Activated naive CD4-positive, alpha-beta T cell (primary cell): ENCODE data around the gene IL17REL.
A peak's percentile ranks its signal among the peaks of the same experiment; 100 is the strongest.

Experiments used
- DNase-seq, 4 experiments: peaks; one replicate each; lab custom pipeline; 2025; lab: John Stamatoyannopoulos, UW

The IL17REL gene

GRCh38 chr22:50002791-50003190 lies 9.8 kb downstream of the IL17REL start:
- DNase-seq, result no peak

GRCh38 chr22:50001388-50002231 lies 11.0 kb downstream of the IL17REL start:
- DNase-seq, result no peak

- DNase-seq, result no peak
Measured at GRCh38 chr22:50000587-50001387, 11.8 kb downstream of the IL17REL start.

DNA sequence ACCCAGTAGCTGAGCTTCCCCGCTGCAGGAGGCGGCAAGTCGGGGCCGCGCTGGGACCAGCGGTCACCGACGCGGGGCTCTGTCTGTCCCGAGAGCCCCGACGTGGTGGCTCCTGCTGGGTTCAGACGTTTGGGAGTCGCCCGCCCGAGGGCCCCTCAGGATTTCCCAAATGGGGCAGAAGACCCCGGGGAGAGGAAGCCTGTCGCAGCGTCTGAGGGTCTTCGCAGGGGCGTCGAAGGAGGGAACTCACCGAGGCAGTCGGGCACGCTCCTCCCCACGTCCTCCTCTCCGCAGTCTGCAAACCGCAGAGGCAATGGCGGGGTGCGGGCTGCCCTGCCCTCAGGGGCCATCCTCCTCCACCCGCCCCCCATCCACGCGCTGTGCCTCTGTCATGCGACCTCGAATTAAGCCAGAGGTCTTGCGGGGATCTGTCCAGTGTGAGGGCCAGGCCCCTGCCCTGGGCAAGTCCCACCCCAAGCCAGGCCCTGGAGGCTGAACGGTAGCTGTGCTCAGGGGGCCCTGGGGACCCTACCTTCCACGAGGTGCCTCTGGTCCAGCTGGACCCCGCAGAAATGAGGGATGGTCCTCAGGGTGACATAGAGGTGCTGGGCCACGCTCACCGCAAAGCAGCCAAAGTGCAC lies 12.5 kb downstream of the IL17REL start:
- no peak for DNase-seq

DNA sequence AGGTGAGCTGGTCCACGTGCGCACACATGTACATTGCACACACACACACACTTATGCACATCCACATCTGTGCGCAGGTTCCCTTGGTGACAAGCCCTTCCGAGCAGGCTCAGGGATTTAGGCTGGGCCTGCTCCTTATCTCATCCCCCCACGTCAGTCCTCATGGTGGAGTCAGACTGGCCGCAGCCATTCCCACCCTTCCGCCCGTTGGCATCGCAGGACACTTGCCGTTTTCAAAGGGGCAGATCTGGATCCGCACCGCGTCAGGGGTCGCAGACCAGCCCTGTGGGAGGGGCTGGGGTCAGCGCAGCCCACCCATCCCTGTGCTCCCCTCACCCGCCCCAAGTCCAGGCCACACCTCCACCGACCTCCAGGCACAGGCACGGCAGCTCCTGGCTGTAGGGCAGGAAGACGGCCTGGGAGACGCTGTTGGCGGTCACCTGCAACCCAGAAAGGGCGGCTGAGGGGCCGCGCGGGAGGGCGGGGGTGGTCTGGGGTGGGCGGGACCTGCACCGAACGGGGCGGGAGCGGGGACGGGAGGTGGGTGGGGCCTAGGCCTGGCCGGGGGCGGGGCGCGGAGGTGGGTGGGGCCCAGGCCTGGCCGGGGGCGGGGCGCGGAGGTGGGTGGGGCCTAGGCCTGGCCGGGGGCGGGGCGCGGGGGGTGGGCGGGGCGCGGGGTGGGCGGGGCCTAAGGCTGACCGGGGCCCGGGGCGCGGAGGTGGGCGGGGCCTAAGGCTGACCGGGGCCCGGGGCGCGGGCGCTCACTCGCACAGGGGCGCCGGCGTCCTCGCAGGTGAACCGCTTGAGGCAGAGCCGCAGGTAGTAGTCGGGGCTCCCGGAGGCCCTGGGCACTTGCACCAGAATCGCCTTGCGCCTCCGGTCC lies 13.3 kb downstream of the IL17REL start:
- peak in 1 of 4 experiments; percentile 37 for DNase-seq

DNA sequence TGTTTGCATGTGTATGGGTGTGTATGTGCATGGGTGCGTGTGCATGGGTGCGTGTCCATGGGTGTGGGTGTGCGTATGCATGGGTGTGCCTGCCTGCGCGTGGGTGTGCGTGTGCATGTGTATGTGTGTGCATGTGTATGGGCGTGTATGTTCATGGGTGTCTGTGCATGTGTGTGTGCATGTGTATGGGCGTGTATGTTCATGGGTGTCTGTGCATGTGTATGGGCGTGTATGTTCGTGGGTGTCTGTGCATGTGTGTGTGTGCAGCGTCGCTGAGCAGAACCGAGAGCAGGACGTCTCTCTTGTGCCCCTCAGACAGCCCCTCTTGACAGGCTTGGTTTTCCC lies 13.9 kb downstream of the IL17REL start:
- DNase-seq, result no peak

GRCh38 chr22:49997932-49998717 lies 14.4 kb downstream of the IL17REL start:
- no peak for DNase-seq

- no peak for DNase-seq
Measured at GRCh38 chr22:49997251-49997599, 15.3 kb downstream of the IL17REL start.

- DNase-seq, result no peak
Measured at GRCh38 chr22:49996518-49997250, 15.9 kb downstream of the IL17REL start.

GRCh38 chr22:49996119-49996517 lies 16.4 kb downstream of the IL17REL start:
- DNase-seq, result no peak

DNA sequence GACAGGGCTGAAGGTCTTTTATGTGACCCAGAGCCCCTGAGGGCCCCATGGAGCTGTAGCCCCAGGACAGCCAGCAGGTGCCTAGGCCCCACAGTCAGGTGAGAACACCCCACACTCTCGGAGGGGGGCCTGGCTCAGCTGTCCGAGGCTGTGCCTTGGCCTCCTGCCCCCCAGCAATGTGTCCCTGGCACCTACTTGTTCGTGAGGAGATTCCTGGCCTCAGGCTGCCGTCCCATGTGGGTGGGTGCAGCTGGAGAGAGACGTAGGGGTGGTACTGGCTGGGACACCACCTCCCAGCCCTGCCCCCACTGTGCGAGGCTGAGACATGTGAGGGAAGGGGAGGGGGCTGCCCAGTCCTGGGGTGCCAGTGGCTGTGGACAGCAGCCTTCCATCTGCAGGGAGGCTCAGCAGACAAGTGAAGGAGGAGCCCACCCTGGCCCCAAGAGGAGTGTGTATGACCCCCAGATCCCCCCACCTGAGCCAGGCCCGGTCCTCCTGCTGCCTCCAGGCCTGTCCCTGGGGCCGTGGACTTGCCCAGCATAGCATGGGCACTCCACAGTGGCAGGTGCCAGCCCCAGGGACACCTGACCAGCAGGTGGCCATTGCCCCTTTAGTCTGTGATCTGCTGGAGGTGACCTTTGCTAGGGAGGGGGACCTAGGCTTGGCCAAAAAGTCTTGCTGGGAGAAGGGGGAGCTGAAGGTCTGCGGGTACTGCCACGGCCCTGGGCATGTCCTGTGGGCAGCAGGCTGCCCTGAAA lies 17.0 kb downstream of the IL17REL start:
- no peak for DNase-seq

DNA sequence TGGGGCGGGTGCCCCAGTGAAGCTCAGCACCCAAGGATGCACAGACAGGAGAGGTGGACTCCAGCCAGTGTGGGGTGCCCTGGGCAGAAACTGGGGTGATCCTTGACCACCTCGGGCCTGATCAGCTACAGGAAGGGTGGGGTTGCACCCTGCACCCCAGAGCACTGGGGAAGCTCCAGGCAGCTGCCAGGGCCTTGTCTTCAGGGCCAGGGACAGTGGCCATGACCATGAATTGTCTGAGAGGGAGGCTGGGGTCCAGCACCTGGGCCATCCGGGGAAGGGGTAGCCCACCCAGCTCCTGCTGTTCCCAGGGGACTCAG lies 17.6 kb downstream of the IL17REL start:
- DNase-seq, result no peak

DNA sequence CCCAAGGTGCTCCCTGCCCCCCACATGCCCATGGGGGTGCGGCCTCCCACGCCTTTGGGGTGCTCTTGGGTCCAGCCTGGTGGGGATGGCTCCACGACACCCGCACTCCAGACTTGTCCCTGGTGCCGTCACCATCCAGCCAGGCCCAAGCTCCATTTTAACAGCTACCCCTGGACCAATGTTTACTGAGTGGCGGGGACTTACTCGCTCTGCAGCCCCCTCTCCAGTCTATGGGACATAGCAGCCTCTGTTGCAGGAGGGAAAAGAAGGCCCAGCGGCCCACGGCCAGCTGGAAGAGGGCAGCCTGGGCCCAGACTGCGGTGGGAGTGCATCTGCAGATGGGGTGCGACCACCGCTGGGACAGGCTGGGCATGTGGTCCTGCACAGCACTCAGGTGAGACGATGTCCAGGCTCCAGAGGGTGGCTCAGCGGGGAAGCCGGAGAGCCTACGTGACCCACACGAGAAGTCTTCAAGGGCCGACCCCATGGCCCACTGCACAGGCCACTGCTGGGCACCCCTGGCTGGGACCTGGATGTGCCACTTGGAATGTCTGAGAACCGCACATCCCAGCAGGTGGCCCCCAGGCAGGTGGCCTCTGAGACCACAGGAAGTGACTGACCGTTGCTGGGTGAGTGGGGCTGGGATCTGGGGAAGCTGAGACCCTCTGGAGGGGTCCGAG lies 18.1 kb downstream of the IL17REL start:
- no peak for DNase-seq

DNA sequence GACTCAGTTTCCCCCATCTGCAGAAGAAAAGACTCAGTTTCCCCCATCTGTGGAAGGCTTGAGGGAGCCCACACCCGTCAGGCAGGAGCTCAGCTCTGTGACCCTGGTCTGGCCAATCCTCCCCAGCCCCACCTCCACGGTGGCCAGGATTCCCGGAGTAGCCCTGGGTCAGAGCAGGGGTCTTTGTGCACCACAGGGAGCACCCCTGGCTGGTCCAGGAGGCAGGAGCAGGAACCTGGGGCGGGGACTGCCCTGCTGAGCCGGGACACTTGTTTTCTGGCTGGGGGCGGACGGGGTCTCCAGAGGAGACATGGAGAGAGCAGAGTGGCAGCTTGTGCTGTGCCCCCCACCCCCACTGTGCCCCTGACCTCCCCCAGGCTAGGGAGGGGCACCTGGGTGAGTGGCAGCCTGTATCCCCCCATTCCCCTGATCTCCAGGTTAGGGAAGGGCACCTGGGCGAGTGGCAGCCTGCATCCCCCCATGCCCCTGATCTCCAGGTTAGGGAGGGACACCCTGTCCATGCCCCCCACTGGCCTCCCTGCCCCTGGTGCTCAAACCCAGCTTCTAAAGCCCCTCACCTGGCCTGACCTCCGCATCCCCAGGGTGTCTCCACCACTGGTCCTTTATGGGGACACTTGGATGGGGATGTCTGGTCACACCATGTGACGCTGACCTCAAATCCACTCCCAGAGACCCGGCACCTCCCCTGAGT lies 18.8 kb downstream of the IL17REL start:
- DNase-seq, result no peak

DNA sequence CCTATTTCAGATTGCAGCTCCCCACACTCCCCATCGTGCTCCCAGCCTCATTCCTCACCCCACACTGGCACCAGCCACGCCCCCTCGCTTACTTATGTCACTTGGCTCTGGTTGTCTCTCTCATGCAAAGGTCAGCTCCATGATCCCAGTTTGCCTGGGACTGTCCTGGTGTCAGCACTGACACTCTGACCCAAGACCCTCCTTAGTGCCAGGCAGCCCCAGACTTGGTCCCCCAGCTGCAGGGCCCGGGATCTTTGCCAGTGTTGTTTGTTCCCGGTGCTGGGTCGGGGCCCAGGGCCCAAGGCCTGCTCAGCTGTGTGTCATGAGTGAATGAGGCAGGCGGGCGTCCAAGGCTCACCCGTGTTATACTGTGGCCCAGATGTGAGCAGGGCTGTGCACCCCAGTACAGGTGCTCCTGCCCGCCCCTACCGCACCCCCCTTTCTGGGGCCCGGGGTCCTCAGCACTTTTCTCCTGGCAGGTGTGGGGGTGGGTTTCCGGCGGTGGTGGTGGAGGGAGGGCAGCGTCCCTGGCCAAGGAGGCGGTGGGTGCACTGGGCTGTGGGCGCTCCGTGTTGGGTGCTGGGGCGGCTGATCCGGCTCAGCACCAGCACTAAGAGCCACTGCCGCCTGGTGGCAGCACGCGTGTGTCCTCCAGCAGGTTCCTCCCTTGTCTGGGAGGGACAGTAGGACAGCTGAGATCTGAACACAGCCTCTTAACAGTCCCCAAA lies 19.5 kb downstream of the IL17REL start:
- peak in 2 of 4 experiments; percentile 41 to 64 for DNase-seq

DNA sequence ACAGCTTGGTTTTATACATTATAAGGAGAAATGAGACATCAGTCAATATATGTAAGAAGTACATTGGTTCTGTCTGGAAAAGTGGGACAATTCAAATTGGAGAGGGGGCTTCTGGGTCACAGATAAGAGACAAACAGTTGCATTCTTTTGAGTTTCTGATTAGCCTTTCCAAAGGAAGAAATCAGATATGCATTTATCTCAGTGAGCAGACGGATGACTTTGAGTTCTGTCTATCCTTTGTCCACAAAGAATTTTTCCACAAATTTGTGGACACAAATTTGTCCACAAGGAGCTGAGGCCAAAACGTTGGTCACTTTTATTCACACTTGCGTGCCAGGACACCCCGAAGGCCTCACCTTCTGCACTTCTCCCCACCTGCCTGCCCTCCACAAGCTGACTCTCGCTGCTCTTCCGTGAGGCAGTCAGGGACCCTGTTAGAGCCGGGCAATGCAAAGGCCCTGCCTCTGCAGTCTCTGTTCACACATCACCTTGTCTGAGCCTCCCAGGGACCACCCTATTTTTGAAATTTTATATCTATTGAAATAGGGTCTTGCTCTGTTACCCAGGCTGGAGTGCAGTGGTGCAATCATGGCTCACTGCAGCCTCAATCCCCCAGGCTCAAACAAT lies 20.5 kb downstream of the IL17REL start:
- no peak for DNase-seq

DNA sequence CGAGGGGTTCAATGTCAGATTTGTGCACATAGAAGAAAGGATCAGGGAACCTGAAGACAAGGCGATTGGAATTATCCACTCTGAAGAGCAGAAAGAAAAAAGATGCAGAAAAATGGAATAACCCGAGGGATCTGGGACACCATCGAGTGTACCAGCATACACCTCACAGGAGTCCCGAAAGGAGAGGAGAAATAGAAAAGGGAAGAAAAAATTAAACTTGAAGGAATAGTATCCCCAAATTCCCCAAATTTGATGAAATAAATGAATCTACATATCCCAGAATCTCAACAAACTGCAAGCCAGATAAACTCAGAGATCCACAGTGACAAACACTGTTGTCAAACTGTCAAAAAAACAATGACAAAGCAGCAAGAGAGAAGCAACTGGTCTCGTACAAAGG lies 21.4 kb downstream of the IL17REL start:
- no peak for DNase-seq
